ENCODE results near the gene GNAI3. TPM values are rescaled to one million over a fixed set of nuclear protein-coding genes. Genes with fewer than 3 reads are reported as not detected.
A peak's percentile ranks its signal among the peaks of the same experiment; 100 is the strongest.

The GNAI3 gene
- total RNA-seq, 1 donor: 17.6 TPM

GRCh38 chr1:109652402-109652801, 104.0 kb downstream of the GNAI3 start:
- DNase-seq (ENCODE audit: low read depth): no peak
- TF ChIP-seq, protein P1, sequence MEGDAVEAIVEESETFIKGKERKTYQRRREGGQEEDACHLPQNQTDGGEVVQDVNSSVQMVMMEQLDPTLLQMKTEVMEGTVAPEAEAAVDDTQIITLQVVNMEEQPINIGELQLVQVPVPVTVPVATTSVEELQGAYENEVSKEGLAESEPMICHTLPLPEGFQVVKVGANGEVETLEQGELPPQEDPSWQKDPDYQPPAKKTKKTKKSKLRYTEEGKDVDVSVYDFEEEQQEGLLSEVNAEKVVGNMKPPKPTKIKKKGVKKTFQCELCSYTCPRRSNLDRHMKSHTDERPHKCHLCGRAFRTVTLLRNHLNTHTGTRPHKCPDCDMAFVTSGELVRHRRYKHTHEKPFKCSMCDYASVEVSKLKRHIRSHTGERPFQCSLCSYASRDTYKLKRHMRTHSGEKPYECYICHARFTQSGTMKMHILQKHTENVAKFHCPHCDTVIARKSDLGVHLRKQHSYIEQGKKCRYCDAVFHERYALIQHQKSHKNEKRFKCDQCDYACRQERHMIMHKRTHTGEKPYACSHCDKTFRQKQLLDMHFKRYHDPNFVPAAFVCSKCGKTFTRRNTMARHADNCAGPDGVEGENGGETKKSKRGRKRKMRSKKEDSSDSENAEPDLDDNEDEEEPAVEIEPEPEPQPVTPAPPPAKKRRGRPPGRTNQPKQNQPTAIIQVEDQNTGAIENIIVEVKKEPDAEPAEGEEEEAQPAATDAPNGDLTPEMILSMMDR (IDR thresholded peaks at IDR 0.05; ENCODE audit: insufficient read depth, low read length): no peak
- no peak overlapping the region for H3K4me3 ChIP-seq (ENCODE audit: low read depth, low read length)

DNA sequence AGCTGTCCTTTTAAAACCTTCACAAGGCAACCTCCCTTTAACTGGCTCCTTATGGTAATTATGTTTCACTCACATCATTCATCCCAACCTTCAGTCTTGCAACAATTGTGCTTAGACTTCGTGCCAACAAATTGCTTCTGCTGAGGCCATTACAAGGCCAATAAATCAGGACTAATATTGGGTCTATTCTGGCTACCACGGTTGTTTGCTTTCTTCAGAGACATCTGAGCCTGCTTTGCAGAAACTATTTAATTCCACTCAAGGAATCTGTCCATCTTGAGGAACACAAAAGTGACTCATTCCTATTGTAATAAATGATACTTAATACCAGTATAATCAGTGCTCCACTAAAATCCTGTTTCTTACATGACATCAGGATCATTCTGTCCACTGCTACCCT, 104.9 kb downstream of the GNAI3 start:
- H3K4me3 ChIP-seq (ENCODE audit: low read depth, low read length): no peak overlapping the region
- TF ChIP-seq, protein P1 (IDR thresholded peaks at IDR 0.05; ENCODE audit: insufficient read depth, low read length): no peak
- no peak for DNase-seq (ENCODE audit: low read depth)

GRCh38 chr1:109654519-109654918, 106.1 kb downstream of the GNAI3 start:
- no peak for DNase-seq (ENCODE audit: low read depth)
- TF ChIP-seq, protein P1 (IDR thresholded peaks at IDR 0.05; ENCODE audit: insufficient read depth, low read length): no peak
- no peak overlapping the region for H3K4me3 ChIP-seq (ENCODE audit: low read depth, low read length)

GRCh38 chr1:109655615-109656519, 107.5 kb downstream of the GNAI3 start, which contains the start of gene GSTM4:
GSTM4 (plus strand) TSS chr1:109656099; CDS start chr1:109656390, 291 bp downstream.
- peak; percentile 78 for DNase-seq (ENCODE audit: low read depth)
- TF ChIP-seq, protein P1 (IDR thresholded peaks at IDR 0.05; ENCODE audit: insufficient read depth, low read length): peak; percentile 17
- peak within 1 kb of the TSS; percentile 78 for H3K4me3 ChIP-seq (ENCODE audit: low read depth, low read length)

DNA sequence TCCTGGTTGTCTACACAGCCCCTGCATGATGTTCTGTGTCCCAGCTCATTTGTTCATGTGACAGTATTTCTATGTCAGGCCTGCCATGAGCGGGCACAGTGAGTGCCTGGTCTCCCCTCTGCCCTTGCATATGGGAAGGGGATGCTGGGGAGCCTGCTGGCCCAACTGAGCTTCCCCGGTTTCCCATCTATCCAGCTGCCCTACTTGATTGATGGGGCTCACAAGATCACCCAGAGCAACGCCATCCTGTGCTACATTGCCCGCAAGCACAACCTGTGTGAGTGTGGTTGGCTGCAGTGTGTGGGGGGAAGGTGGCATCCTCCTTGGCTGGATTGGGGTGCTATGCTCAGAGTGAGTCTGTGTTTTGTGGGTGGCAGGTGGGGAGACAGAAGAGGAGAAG, 109.0 kb downstream of the GNAI3 start:
- no peak overlapping the region for H3K4me3 ChIP-seq (ENCODE audit: low read depth, low read length)
- TF ChIP-seq, protein P1 (IDR thresholded peaks at IDR 0.05; ENCODE audit: insufficient read depth, low read length): no peak
- no peak for DNase-seq (ENCODE audit: low read depth)

- no peak overlapping the region for H3K4me3 ChIP-seq (ENCODE audit: low read depth, low read length)
- TF ChIP-seq, protein P1 (IDR thresholded peaks at IDR 0.05; ENCODE audit: insufficient read depth, low read length): no peak
- DNase-seq (ENCODE audit: low read depth): no peak
Measured at GRCh38 chr1:109657970-109658369, 109.6 kb downstream of the GNAI3 start.
